ENCODE data around the gene IFITM10. TPM values are rescaled to one million over a fixed set of nuclear protein-coding genes. Genes with fewer than 3 reads are reported as not detected.

Gene IFITM10
- total and polyA plus RNA-seq, 10 of the 15 experiments (the other 5 are each of a cell fraction or from before 2014, with no cell fraction given) = 0.04 to 0.27 TPM; not detected in 8

DNA sequence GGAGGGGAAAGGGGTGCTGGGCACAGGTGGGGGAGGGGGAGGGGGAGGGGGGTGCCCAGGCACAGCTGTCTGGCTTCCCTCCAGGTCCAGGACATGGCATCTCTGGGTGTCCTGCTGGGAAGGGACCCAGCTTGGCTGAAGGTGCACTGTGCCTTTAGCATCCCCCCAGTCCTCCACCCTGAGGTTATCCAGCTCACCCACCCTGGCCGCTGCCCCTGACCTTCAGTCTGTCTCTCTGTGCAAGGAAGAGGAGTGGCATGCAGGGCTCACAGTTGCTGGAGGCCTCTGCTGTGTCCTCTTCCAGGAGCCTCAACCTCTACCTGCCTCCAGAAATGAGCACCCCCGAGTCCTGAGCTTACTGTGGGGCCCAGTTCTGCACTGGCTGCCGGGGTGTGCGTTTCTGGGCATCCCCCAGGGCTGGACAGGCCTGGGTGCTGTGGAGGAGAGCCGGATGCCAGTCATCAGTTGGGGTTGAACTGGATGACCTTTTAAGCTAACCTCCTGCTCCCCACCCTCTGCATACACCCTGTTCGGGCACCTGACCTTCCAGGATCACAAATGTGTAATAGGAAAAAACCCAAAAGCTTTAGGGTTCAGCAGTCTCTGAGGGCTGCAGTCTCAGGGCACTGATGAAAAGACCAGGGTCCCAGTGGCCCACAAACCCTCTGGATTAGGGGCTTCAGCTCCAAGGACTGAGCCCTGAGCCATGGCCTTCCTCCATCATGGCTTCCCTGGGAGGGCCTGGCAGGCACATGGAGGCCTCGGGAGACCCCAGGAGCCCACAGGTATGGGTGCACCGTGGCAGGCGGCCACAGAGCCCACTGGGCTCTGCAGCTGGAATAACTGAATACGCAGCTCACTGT is 23.0 kb upstream of the IFITM10 start:
- no peaks in the 10 kb centered on the region for H3K27me3 ChIP-seq (replicated peaks in 1 of 2; ENCODE audit: control insufficient read depth in 2 of 2, insufficient read depth in 2 of 2, low read length in 1 of 2)
- H3K9ac ChIP-seq (ENCODE audit: control insufficient read depth, insufficient read depth, low read length) = no peak overlapping the region
- in situ Hi-C loops (cut with MboI) = no loop called here
- ChIA-PET CTCF (no interaction called here), SMC1A (ENCODE audit: uncharacterized antibody, unreplicated experiment) (no interaction called here), POLR2A (no interaction called here), RAD21 (ENCODE audit: unreplicated experiment) (no interaction called here)
- TF ChIP-seq, protein P1, sequence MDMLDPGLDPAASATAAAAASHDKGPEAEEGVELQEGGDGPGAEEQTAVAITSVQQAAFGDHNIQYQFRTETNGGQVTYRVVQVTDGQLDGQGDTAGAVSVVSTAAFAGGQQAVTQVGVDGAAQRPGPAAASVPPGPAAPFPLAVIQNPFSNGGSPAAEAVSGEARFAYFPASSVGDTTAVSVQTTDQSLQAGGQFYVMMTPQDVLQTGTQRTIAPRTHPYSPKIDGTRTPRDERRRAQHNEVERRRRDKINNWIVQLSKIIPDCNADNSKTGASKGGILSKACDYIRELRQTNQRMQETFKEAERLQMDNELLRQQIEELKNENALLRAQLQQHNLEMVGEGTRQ (IDR thresholded peaks at IDR 0.05; ENCODE audit: borderline replicate concordance, low read depth, low read length) = no peak
- TF ChIP-seq WRNIP1 (IDR thresholded peaks at IDR 0.05; ENCODE audit: borderline replicate concordance, low read depth, low read length) (no peak), MYB (IDR thresholded peaks at IDR 0.05; ENCODE audit: borderline replicate concordance, low read depth, low read length) (no peak), TCF3 (IDR thresholded peaks at IDR 0.05; ENCODE audit: borderline replicate concordance, insufficient read depth, low read depth, low read length) (no peak), TCF7 (IDR thresholded peaks at IDR 0.05; ENCODE audit: borderline replicate concordance) (no peak), NR2F1 (conservative IDR thresholded peaks at IDR 0.05) (no peak), SPI1 (IDR thresholded peaks at IDR 0.05; ENCODE audit: borderline replicate concordance, insufficient read depth, low read depth, low read length) (no peak)
- TF ChIP-seq, protein P2, sequence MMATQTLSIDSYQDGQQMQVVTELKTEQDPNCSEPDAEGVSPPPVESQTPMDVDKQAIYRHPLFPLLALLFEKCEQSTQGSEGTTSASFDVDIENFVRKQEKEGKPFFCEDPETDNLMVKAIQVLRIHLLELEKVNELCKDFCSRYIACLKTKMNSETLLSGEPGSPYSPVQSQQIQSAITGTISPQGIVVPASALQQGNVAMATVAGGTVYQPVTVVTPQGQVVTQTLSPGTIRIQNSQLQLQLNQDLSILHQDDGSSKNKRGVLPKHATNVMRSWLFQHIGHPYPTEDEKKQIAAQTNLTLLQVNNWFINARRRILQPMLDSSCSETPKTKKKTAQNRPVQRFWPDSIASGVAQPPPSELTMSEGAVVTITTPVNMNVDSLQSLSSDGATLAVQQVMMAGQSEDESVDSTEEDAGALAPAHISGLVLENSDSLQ (IDR thresholded peaks at IDR 0.05) = no peak
- TF ChIP-seq, protein P3, sequence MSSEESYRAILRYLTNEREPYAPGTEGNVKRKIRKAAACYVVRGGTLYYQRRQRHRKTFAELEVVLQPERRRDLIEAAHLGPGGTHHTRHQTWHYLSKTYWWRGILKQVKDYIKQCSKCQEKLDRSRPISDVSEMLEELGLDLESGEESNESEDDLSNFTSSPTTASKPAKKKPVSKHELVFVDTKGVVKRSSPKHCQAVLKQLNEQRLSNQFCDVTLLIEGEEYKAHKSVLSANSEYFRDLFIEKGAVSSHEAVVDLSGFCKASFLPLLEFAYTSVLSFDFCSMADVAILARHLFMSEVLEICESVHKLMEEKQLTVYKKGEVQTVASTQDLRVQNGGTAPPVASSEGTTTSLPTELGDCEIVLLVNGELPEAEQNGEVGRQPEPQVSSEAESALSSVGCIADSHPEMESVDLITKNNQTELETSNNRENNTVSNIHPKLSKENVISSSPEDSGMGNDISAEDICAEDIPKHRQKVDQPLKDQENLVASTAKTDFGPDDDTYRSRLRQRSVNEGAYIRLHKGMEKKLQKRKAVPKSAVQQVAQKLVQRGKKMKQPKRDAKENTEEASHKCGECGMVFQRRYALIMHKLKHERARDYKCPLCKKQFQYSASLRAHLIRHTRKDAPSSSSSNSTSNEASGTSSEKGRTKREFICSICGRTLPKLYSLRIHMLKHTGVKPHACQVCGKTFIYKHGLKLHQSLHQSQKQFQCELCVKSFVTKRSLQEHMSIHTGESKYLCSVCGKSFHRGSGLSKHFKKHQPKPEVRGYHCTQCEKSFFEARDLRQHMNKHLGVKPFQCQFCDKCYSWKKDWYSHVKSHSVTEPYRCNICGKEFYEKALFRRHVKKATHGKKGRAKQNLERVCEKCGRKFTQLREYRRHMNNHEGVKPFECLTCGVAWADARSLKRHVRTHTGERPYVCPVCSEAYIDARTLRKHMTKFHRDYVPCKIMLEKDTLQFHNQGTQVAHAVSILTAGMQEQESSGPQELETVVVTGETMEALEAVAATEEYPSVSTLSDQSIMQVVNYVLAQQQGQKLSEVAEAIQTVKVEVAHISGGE (CRISPR knock-in tag; IDR thresholded peaks at IDR 0.05) = no peak
- TF ChIP-seq, protein P4, sequence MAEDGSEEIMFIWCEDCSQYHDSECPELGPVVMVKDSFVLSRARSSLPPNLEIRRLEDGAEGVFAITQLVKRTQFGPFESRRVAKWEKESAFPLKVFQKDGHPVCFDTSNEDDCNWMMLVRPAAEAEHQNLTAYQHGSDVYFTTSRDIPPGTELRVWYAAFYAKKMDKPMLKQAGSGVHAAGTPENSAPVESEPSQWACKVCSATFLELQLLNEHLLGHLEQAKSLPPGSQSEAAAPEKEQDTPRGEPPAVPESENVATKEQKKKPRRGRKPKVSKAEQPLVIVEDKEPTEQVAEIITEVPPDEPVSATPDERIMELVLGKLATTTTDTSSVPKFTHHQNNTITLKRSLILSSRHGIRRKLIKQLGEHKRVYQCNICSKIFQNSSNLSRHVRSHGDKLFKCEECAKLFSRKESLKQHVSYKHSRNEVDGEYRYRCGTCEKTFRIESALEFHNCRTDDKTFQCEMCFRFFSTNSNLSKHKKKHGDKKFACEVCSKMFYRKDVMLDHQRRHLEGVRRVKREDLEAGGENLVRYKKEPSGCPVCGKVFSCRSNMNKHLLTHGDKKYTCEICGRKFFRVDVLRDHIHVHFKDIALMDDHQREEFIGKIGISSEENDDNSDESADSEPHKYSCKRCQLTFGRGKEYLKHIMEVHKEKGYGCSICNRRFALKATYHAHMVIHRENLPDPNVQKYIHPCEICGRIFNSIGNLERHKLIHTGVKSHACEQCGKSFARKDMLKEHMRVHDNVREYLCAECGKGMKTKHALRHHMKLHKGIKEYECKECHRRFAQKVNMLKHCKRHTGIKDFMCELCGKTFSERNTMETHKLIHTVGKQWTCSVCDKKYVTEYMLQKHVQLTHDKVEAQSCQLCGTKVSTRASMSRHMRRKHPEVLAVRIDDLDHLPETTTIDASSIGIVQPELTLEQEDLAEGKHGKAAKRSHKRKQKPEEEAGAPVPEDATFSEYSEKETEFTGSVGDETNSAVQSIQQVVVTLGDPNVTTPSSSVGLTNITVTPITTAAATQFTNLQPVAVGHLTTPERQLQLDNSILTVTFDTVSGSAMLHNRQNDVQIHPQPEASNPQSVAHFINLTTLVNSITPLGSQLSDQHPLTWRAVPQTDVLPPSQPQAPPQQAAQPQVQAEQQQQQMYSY (CRISPR knock-in tag; IDR thresholded peaks at IDR 0.05) = no peak
- no peaks in the 10 kb centered on the region for H3K79me2 ChIP-seq (ENCODE audit: control insufficient read depth, insufficient read depth, low read length)
- DNase-seq (ENCODE audit: low read depth, low spot score) (no peak), ATAC-seq (no peak), FAIRE-seq (no peak)
- no TSS peak for BruUV-seq (replicated peaks)
- H3K9me3 ChIP-seq (replicated peaks; ENCODE audit: control insufficient read depth, insufficient read depth, low read length) = no peaks in the 10 kb centered on the region
- H3K27ac ChIP-seq (ENCODE audit: control insufficient read depth, insufficient read depth) = no peak overlapping the region
- H3K36me3 ChIP-seq (ENCODE audit: control insufficient read depth in 2 of 2, insufficient read depth in 2 of 2, low read length in 1 of 2) = no peaks in the 10 kb centered on the region
- no peaks in the 10 kb centered on the region for H4K20me1 ChIP-seq (ENCODE audit: control insufficient read depth, insufficient read depth)
- H3K4me3 ChIP-seq = no peak overlapping the region
- H3K4me1 ChIP-seq (ENCODE audit: control insufficient read depth, insufficient read depth, low read length) = peaks cover 4% of the 10 kb centered on the region; the same call in 1 of the 2 replicates
- WGBS (ENCODE audit: insufficient coverage, insufficient replicate concordance, low lambda C conversion rate, missing lambda C conversion rate) = 43% methylated on average over 10 of the region's 10 CpGs
- intact Hi-C loops (cut with micrococcal nuclease; ENCODE audit: unreplicated experiment) = no loop called here
- H2AFZ ChIP-seq (ENCODE audit: control insufficient read depth, low read depth, low read length) = no peak overlapping the region
- H3K4me2 ChIP-seq (ENCODE audit: control insufficient read depth, insufficient read depth) = no peak overlapping the region

Measured in GM12878 (cell line).